Epithelial cell of esophagus (primary cell): ENCODE measurements around the gene CRAT.
A peak's percentile ranks its signal among the peaks of the same experiment; 100 is the strongest.

Source experiments
- DNase-seq: peaks from one replicate; pipeline ENCODE4 v3.0.0; 2010; ENCODE audit warnings: low read depth
- H3K4me3 ChIP-seq: 2 replicates; pipeline ENCODE4 v1.5.1; 2011; ENCODE audit warnings: mild to moderate bottlenecking, low read length, control low read depth
- TF ChIP-seq, protein P1 (sequence below): IDR thresholded peaks from 2 replicates; pipeline ENCODE4 v1.5.1; 2011; ENCODE audit warnings: low read depth, mild to moderate bottlenecking, low read length, control low read depth, inconsistent platforms; ENCODE audit not compliant: insufficient read depth; ENCODE audit errors: missing control alignments

CRAT gene

DNA sequence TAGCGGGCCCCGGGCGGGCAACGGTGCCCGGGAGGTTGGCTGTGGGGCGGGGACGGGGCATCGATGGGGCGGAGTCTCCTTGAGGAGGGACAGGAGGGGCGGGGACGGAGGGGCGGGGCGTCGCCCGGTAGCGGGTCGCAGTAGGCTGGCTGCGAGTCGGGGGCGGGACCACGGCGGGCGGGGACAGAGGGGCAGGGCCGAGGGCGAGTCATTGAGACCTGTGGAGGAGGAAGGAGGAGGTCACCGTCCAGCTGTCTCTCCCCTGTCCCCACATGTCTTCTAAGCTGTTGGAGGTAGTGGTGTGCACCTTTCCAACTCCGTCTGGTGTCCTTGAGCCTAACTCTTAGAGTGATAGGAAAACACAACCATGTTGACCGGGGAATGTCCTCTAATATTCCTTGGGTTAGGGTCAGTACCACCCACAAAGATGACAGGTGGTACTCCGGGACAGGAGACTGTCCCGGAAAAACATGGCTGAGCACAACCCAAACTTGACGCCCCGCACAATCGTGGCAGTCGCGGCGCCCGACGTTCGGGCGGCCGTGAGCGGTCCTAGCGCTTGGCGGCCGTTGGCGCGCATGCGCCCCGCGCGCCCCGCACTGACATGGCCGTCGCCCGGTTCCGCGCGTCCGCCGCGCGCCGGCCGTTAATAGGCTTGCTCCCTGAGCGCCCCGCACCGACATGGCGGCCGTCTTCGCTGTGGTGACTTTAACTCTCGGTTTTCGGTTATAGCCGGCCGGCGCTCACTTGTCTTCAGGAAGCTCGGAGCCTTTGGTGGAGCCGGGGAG is at the start of gene CRAT, which contains the start of gene PTPA:
Gene CRAT (minus strand): TSS at position 54 of the 788 bp plus-strand sequence. CDS start 284 bp downstream, outside the sequence.
Gene PTPA (plus strand): TSS at position 676 of the 788 bp plus-strand sequence. CDS start 186 bp downstream, outside the sequence.
- TF ChIP-seq, protein P1, sequence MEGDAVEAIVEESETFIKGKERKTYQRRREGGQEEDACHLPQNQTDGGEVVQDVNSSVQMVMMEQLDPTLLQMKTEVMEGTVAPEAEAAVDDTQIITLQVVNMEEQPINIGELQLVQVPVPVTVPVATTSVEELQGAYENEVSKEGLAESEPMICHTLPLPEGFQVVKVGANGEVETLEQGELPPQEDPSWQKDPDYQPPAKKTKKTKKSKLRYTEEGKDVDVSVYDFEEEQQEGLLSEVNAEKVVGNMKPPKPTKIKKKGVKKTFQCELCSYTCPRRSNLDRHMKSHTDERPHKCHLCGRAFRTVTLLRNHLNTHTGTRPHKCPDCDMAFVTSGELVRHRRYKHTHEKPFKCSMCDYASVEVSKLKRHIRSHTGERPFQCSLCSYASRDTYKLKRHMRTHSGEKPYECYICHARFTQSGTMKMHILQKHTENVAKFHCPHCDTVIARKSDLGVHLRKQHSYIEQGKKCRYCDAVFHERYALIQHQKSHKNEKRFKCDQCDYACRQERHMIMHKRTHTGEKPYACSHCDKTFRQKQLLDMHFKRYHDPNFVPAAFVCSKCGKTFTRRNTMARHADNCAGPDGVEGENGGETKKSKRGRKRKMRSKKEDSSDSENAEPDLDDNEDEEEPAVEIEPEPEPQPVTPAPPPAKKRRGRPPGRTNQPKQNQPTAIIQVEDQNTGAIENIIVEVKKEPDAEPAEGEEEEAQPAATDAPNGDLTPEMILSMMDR = no peak
- H3K4me3 ChIP-seq = peak within 1 kb of the TSS; percentile 83
- DNase-seq = peak; percentile 97

DNA sequence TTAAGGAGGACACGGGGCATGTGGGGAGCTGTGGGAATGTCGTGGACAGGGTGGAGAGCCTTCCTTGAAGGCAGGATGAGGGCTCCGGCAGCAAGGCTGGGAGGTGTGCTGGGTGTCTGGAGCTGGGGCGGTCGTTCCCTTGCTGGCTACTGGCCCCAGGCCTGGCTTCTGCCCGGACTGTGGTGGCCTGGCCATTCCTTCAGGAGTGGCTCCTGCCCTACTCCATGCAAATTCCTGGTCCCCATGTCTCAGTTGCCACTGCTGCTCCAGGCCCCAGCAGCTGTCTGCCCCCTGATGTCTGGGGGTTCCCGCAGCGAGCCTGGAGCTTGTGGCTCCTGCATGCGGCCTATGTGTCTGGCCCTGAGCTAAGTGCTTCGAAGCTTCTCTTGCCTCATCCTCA is 45.6 kb upstream of the CRAT start:
- TF ChIP-seq, protein P1 = no peak
- DNase-seq = no peak
- H3K4me3 ChIP-seq = no peak overlapping the region

DNA sequence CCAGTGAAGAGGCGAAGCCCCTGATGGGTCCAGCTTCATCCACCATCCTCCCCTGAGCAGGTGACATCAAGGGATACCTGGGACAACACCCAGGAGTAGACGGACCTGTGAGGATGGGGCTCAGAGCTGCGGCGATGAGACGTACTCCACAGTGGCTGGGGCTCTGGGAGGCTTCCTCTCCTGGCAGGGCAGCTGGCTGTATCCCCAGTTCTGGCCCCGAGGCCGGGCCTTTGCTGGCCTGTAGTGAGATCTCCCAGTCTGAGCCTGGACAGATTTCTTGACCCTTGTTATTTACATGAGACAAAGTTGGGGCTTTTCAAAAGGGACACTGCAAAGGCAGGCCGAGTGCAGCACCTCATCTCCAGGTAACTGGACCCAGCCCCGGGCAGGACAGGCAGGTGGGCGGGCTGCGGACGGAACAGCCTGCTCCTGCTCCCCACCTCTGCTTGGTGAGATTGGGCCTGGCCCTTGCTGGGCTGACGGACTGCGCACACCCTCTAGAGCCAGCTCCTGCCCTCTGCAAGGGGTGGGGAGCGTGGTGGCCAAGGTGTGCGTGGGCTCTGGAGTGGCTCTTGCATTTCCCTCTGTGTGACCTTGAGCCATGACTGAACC is 44.4 kb upstream of the CRAT start:
- TF ChIP-seq, protein P1 = no peak
- DNase-seq = no peak
- no peak overlapping the region for H3K4me3 ChIP-seq

DNA sequence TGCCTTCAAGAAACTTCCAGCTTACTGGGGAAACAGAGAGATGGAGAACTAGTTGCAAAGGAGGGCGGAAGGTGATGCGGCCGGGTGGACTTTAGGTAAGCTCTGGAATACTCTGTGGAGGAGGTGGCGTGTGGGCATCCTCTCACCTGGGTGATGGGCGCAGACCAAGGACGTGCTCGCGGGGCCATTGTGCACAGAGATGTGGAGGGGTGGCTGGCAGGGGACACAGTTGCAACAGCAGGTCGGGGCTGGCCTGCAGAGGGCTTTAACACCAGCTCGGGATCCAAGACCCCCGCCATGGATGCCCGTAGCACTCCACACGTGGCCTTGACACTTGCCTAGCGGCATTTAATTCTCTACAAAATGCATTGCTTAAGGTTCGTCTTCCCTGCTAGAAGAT is 40.9 kb upstream of the CRAT start:
- TF ChIP-seq, protein P1 = no peak
- DNase-seq = no peak
- no peak overlapping the region for H3K4me3 ChIP-seq

DNA sequence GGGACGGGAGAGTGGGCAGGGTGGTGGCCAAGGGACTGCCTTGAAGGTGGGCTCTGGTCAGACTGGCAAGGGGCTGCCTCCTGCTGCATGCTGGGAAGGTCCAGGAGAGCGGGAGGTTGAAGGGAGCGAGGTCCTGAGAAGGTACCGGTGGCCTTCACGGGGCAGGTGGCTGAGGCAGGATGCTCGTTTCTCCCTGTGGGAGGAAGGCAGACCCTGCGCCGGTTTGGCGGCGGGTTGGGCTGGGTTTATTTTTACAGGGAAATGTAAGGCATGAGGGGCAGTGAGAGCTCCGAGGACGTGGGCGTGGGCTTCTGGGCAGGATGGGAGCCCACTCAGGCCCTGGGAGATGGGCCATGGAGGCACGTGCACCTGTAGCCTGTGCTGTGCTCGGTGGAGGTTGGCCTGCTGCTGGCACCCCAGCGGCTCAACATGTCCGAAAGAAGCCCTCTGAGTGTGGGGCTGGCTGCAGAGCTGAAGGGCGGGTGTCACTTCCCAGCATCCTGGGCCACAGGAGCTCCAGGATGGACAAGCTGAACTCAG is 40.1 kb upstream of the CRAT start:
- TF ChIP-seq, protein P1 = no peak
- H3K4me3 ChIP-seq = no peak overlapping the region
- no peak for DNase-seq

DNA sequence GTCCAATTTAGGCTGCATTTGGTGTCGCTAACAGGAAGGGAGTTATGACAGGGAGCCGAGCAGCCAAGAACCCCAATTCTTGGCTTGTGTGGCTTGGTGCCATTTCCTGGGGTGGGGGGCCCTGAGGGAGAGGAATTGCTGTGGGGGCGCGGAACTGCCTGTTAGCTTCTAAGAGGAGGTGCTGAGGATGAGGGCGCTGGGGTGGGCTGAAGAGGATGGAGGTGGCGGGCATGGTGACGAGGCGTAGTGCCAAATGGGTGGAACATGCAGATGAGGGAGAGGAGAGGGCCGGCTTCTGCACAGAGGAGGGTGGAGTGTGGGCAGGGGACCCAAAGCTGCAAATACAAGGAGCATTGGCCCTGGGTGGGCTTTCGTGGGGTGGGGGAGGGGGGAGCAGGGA is 39.5 kb upstream of the CRAT start:
- DNase-seq = no peak
- TF ChIP-seq, protein P1 = no peak
- H3K4me3 ChIP-seq = no peak overlapping the region

DNA sequence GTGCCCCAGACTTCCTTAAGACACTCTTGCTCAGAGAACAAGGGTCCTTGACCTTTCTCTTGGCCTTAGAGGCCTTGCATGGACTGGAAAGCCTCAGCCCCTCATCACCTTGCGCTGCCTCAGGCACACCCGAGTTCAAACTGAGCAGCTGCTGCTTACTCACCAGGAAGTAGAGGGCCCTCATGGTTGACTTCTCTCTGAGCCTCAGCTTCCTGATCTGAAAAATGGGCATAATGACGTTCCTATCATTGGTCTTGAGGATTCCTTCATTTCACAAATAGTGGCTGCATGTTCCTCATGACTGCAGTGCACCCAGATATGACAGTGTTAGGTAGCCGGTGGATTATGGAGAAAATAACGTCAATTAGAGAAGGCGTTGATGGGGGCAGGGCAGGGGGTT is 38.8 kb upstream of the CRAT start:
- TF ChIP-seq, protein P1 = no peak
- H3K4me3 ChIP-seq = no peak overlapping the region
- DNase-seq = no peak
